ENCODE data around the gene FNDC3B. TPM values are rescaled to one million over a fixed set of nuclear protein-coding genes. Genes with fewer than 3 reads are reported as not detected.

Gene FNDC3B
- total and polyA plus RNA-seq, 9 of the 15 experiments (the other 6 are each of a cell fraction or from before 2014, with no cell fraction given): 7.0 to 35.8 (median 16.2) TPM

DNA sequence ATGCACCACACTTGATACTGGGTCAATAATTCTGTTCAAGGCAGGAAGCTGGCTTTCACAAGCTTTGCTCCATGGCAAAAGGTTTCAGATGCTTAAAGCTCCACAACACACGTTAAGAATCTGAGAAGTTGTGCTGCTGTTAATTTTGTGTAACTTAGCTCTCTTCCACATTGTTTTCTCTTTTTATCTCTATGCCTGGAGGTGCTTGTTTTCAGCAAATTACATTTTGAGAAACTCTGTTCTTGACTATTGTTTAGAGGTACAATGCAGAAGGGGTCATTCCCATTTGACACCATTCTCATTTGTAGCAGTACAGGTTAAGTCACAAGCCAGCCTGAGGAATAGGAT, 156.0 kb downstream of the FNDC3B start:
- H3K36me3 ChIP-seq (ENCODE audit: control insufficient read depth, insufficient read depth, low read length): no peaks in the 10 kb centered on the region
- ChIA-PET CTCF (ENCODE audit: low intra/inter-chr PET ratio) (no interaction called here), POLR2A (interaction anchor here (1.1 to 1.5 kb wide), 2 partner anchors 10 to 28 kb away, joined by 3 to 5 read pairs; no protein-coding TSS in a partner anchor)
- no peaks in the 10 kb centered on the region for H3K9me1 ChIP-seq (ENCODE audit: control insufficient read depth, insufficient read depth, low read length)
- H4K20me1 ChIP-seq (replicated peaks; ENCODE audit: control insufficient read depth, insufficient read depth, low read length): no peaks in the 10 kb centered on the region
- H3K27ac ChIP-seq (ENCODE audit: extremely low read depth, low read depth, low read length): no peak overlapping the region
- H3K9me3 ChIP-seq (replicated peaks; ENCODE audit: control insufficient read depth, insufficient read depth, low read depth, low read length): no peaks in the 10 kb centered on the region
- FAIRE-seq: no peak
- H2AFZ ChIP-seq (ENCODE audit: low read depth, low read length): no peak overlapping the region
- no peak overlapping the region for H3K4me3 ChIP-seq
- DNase-seq (ENCODE audit: extremely low read depth in 1 of 4, low spot score in 3 of 4): no peak
- WGBS (ENCODE audit: insufficient coverage, low coverage, missing lambda C conversion rate): 53% methylated on average over 1 of the region's 1 CpG
- no peak overlapping the region for H3K9ac ChIP-seq (ENCODE audit: insufficient read depth in 1 of 2, low read depth in 2 of 2, low read length in 2 of 2)
- no peak for ATAC-seq
- intact Hi-C loops (cut with micrococcal nuclease): no loop called here
- in situ Hi-C loops (cut with MboI): no loop called here
- TF ChIP-seq MTA1 (IDR thresholded peaks at IDR 0.05; ENCODE audit: borderline replicate concordance) (no peak), COPS2 (conservative IDR thresholded peaks at IDR 0.05) (no peak), ILF3 (IDR thresholded peaks at IDR 0.05; ENCODE audit: borderline replicate concordance) (no peak), RFX5 (IDR thresholded peaks at IDR 0.05; ENCODE audit: low read depth, low read length) (no peak), ZSCAN32 (CRISPR knock-in tag; IDR thresholded peaks at IDR 0.05) (no peak), ZKSCAN3 (CRISPR knock-in tag; IDR thresholded peaks at IDR 0.05) (no peak), TOE1 (IDR thresholded peaks at IDR 0.05; ENCODE audit: borderline replicate concordance) (no peak), TOE1 (CRISPR knock-in tag; IDR thresholded peaks at IDR 0.05; ENCODE audit: borderline replicate concordance, low read depth) (no peak), BRF1 (IDR thresholded peaks at IDR 0.05; ENCODE audit: borderline replicate concordance, extremely low read depth, insufficient read length) (no peak), HDAC1 (IDR thresholded peaks at IDR 0.05) (no peak), ZNF77 (CRISPR knock-in tag; IDR thresholded peaks at IDR 0.05) (no peak), NRF1 (conservative IDR thresholded peaks at IDR 0.05 in 1 of 2, IDR thresholded peaks at IDR 0.05 in 1 of 2) (no peak), PCBP2 (IDR thresholded peaks at IDR 0.05; ENCODE audit: low read depth, low read length, poor library complexity, severe bottlenecking) (no peak), CXXC5 (CRISPR knock-in tag; IDR thresholded peaks at IDR 0.05) (no peak), CHD1 (IDR thresholded peaks at IDR 0.05; ENCODE audit: low read length) (no peak)
- TF ChIP-seq, protein P1, sequence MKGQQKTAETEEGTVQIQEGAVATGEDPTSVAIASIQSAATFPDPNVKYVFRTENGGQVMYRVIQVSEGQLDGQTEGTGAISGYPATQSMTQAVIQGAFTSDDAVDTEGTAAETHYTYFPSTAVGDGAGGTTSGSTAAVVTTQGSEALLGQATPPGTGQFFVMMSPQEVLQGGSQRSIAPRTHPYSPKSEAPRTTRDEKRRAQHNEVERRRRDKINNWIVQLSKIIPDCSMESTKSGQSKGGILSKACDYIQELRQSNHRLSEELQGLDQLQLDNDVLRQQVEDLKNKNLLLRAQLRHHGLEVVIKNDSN (CRISPR knock-in tag; IDR thresholded peaks at IDR 0.05): no peak
- TF ChIP-seq, protein P2, sequence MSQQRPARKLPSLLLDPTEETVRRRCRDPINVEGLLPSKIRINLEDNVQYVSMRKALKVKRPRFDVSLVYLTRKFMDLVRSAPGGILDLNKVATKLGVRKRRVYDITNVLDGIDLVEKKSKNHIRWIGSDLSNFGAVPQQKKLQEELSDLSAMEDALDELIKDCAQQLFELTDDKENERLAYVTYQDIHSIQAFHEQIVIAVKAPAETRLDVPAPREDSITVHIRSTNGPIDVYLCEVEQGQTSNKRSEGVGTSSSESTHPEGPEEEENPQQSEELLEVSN (IDR thresholded peaks at IDR 0.05; ENCODE audit: borderline replicate concordance in 1 of 2, extremely low read depth in 1 of 2, insufficient read depth in 1 of 2, insufficient read length in 1 of 2, low read depth in 1 of 2, low read length in 1 of 2, poor library complexity in 1 of 2, severe bottlenecking in 1 of 2): no peak
- no TSS peak for BruUV-seq (replicated peaks)
- no peaks in the 10 kb centered on the region for H3K27me3 ChIP-seq (ENCODE audit: control insufficient read depth in 2 of 2, insufficient read depth in 2 of 2, low read length in 2 of 2)
- H3K4me1 ChIP-seq (replicated peaks in 1 of 2; ENCODE audit: control insufficient read depth in 2 of 2, insufficient read depth in 2 of 2, low read length in 2 of 2): peaks cover 0 to 6% of the 10 kb centered on the region in 2 experiments; a peak in 2 of 5 replicates
- H3K4me2 ChIP-seq (ENCODE audit: insufficient read depth, low read length): no peak overlapping the region
- H3K79me2 ChIP-seq (ENCODE audit: control insufficient read depth, insufficient read depth, low read length): peaks cover 43% of the 10 kb centered on the region
